GM18526 (cell line): Measurements from ENCODE around the gene ZSCAN5B.
A peak's percentile ranks its signal among the peaks of the same experiment; 100 is the strongest.

Experiments used
- POLR2A ChIP-seq: IDR thresholded peaks from 3 replicates; pipeline ENCODE4 v1.6.1; 2011; ENCODE audit not compliant: insufficient read length; ENCODE audit errors: extremely low read depth

The ZSCAN5B gene

DNA sequence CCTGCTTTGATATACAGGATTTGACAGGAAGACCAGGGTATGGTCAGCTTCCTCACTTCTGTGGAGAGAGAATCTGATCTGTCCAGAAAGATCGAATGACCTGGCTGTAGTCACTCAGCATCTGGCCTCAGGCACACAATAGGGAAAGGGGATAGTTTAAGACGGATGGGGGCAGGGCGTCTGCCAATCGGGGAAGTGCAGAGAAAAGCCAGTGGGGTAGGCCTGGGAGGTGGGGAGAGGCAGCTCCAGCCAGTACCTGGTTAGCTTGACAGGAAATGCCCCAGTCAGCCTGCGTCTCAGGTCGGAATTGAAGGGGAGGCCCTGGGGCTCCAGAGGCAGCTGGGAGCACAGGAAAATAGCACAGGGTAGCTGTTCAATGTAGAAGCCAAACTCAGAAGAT lies 44.1 kb downstream of the ZSCAN5B start:
- no peak for TF ChIP-seq POLR2A

DNA sequence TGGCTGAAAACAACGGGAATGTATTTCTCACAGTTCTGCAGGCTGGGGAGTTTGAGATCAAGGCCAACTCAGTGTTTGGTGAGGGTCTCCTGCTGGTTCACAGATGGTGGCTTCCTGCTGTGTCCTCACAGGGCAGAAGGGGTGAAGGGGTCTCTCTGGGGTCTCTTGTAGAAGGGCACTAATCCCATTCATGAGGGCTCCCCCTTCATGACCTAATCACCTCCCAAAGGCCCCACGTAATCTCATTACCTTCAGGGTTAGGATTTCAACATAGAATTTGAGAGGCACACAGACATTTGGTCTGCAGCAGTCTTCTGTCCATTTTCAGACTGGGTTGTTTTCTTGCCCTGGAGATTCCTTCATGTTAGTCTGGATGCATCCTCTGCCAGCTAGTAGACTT lies 44.9 kb downstream of the ZSCAN5B start:
- no peak for TF ChIP-seq POLR2A

DNA sequence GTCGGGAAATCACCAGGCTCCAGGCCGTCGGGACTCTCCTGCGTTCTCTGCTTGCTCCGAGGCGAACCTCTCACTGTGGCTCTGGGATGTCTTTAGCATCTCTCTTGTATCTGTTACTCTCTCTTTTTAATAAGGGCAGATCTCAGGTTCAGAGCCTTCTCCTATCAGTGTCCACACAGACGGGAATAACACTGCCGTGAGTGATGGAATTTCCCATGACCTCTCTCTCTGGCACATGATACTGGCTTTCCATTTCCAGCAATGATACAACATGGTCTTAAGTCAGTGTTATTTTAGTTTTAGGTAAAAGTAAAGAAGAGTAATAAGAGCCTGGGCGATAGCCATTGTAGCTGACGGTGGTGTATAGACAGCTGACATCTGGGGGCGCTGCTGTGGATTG lies 47.2 kb downstream of the ZSCAN5B start:
- no peak for TF ChIP-seq POLR2A

DNA sequence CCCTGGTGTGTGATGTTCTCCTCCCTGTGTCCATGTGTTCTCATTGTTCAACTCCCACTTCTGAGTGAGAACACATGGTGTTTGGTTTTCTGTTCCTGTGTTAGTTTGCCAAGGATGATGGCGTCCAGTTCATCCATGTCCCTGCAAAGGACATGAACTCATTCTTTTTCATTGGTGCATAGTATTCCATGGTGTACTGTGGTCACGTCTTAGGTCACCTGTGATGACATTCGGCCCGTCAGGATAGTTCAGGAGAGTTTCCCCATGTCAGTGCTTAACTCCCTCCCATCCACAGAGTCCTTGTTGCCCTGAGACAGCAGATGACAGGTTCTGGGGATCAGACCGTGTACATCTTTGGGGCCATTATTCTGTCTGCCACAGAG lies 47.9 kb downstream of the ZSCAN5B start:
- no peak for TF ChIP-seq POLR2A

DNA sequence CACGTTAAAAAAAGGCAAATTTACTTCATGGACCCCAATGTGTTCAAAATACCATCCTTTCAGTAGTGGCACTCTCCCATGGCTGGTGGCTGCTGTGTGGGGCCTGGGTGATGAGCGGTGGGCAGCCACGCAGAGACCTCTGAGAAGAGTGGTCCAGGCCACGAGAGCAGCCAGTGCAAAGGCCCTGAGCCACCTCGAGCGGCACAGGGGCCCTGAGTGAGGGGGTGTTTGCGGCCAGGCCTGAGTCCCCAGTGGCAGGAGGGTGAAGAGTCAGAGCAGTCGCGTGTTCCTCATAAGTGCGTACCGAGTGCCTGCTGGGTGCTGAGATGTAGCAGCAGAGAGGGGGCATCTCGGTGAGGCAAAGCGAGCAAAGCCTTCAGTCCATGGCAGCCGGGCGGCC lies 49.5 kb downstream of the ZSCAN5B start:
- no peak for TF ChIP-seq POLR2A

DNA sequence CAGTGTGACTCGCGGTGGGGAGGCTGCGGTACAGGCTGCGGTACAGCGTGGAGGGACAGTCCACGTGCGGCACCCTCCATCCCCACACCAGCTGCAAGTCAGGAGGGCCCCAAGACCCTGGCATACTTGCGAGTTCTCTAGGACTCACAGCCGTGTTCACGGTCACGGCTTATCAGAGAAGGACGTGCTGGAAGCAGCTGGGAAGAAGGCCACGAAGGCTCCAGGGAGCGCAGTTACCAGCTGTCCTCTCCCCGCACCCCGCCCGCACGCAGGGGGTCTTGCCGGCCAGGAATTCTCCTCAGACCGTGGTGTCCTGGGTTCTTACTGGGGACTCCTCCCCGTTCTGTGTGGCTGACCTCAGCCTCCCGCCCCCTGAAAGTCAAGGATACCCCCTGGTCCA lies 50.3 kb downstream of the ZSCAN5B start:
- TF ChIP-seq POLR2A, result no peak

DNA sequence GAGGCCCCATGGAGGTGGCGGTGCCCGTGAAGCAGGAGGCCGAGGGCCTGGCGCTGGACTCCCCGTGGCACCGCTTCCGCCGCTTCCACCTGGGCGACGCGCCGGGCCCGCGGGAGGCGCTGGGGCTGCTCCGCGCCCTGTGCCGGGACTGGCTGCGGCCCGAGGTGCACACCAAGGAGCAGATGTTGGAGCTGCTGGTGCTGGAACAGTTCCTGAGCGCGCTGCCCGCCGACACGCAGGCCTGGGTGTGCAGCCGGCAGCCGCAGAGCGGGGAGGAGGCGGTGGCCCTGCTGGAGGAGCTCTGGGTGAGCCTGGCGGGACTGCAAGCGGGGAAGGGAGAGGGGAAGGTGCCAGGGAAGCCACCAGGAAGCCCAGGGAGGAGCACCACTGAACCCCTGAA lies 50.7 kb downstream of the ZSCAN5B start:
- TF ChIP-seq POLR2A, result no peak

DNA sequence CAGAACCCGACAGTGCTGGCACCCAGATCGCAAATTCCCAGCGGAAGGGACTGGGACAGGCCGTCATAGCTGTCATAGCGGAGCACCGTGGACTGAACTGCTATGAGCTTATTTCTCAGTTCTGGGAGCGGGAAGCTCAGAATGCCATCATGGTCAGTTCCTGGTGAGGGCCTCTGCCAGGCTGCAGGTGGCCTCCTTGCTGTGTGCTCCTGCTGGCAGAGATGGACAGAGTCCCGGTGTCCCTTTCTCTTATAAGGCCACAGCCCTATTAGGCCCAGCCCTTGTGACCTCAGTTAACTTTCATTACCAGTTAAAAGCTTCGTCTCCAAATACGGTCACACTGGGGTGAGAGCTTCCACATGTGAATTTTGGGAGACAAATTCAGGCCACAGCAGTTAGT lies 51.9 kb downstream of the ZSCAN5B start:
- no peak for TF ChIP-seq POLR2A

DNA sequence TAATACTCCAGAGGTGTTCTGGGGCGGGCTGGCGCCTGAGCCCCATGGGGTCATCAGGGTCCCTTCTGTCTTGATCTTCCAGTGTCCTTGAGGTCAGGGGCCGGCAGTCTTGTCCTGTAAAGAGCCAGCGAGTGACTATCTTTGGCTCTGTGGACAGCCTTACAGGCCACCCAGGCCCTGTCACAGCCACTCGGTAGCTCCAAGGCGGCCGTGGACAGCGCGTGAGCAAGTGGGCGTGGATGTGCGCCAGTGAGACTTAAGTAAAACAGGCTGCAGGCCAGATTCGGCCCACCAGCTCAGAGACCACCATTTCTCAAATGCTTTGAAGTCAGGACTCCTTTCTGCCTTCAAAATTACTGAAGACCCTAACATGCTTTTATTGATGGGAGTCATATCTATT lies 52.8 kb downstream of the ZSCAN5B start:
- no peak for TF ChIP-seq POLR2A

DNA sequence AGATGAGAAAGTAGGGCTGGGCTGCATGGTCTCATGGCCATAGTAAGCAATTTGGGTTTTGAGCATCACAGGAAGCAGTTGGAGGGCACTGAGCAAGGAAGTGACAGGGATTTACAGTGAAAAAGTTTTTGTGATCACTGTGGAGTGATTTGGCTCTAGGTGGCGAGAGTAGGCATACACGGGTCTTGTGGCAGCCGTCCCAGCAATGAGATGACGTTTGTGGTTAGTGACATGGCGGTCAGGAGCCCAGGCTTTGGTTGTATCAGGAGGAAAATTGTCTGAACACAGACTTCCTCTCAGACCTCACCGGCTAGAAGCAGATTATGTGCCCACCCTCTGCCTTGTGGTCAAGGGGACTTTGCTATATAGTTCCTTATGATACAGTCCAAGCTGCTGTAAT lies 53.2 kb downstream of the ZSCAN5B start:
- TF ChIP-seq POLR2A, result no peak

DNA sequence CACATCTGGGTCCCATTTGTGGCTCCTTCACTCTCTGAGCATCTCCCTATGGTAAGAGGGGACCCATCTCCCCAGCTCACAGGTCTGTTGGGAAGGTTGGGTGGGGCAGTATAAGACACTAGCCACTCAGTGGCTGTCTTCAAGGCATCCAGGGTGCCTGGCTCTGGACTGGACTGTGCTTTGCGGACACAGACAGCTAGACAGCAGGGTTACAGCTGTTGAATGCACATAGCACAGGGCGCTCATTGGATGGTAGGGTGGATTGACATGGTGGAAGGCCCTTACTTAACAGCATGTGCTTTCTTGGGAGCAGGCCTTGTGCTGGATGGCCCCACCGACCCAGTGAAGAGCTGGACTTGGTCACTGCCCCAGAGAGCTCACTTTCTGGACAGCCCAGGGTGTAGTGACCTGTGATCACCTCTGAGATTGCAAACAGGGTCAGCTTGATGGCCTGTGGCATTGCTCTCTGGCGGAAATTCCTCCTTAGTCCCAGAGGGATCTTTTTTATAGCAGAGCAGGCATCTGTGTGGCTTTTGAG lies 54.6 kb downstream of the ZSCAN5B start:
- TF ChIP-seq POLR2A, result no peak

DNA sequence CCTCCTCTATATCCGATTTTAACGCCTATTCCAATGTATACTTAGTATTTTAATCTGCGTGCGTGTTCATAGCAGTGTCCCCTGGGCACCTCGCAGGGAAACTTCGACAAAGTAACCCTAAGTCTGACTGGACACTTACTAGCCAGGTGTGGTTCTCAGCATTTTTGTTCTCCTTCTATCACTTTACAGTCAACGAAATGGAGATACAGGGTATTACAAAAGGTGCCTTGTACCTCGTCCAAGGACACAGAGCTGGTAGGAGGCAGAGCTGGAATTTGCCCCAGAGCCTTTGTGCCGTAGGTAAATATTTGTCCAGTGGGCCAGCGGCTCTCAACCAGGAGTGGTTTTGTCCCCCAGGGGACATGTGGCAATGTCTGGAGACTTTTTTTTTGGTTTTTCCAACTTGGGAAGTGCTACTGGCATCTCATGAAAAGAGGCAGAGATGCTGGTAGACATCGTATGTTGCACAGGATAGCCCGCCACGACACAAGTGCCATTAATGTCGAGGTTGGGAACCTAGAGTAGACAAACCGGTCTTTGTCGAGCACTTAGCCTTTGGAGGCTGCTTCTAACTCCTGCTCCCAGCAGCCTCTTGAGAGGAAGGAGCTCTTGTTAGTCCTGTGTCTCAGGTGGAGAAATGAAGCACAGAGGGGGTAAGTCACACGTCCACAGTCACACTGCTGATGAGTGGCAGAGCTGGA lies 55.3 kb downstream of the ZSCAN5B start:
- no peak for TF ChIP-seq POLR2A

DNA sequence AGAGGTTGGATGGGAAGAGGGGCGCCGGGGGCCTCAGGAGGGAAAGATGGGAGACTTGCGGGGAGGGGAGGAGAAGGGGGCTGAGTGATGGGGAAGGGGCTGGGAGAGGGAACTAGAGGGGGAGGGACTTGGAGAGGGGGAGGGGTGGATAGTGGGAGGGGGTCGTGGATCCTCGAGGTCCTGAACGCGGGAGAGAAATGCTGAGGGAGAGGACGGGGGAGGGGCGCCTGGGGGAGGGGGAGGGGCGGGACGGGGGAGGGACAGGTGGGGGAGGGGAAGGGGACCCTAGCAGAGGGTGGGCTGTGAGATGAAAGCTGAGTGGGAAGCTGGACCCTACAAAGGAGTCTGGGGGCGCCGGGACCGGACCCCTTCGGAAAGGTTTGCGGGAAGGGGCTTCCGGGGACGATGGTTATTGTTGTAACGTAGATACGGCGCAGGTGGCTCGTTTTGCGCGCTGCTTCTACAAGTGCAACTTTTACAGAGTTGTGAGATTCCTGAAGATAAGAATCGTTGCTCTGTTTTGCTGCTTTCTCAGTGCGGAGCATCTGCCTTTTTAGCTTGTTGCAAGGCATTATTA lies 56.1 kb downstream of the ZSCAN5B start:
- no peak for TF ChIP-seq POLR2A

DNA sequence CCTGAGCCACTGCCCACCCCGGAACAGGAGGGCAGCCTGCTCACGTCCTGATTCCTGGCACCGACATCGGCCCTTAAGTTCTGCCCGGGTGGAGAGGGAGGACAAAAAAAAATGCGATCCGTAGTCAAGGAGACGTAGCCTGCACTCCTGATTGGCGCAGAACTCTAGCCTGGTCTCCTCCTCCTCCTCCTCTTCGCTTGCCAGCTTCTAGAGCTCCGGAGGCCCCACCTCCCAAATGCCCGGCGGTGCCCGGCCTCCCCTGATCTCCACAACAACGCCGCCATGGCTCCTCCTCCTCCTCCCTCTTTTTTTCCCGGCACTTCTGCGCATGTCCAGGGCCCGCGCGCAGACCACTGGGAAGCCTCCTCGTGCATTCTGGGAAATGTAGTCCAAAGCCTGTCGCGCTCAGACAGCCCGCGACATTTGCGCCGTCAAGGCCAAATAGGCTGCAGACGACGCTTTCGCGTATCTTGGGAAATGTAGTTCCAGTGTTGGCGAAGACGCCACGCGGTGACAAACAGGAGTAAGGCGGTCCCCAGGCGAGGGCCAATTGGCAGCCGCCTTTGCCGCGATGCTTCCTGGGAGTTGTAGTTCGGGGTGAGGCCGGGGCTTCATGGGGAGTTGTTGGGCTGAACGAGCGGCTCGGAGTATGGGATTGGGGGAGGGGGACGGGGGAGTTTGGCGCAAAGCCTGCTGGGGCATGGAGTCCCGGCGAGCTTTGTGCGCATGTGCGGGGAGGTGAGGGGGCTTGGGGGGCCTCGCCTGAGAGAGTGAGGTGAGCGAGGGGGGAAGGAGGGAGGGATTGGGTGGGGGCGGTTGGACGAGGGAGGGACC lies 56.8 kb downstream of the ZSCAN5B start, which contains the start of gene ZNF444:
TSS of gene ZNF444 (plus strand) at position 705 of the 834 bp plus-strand sequence. CDS start 5,625 bp downstream, outside the sequence.
- TF ChIP-seq POLR2A, result peak; percentile 59

DNA sequence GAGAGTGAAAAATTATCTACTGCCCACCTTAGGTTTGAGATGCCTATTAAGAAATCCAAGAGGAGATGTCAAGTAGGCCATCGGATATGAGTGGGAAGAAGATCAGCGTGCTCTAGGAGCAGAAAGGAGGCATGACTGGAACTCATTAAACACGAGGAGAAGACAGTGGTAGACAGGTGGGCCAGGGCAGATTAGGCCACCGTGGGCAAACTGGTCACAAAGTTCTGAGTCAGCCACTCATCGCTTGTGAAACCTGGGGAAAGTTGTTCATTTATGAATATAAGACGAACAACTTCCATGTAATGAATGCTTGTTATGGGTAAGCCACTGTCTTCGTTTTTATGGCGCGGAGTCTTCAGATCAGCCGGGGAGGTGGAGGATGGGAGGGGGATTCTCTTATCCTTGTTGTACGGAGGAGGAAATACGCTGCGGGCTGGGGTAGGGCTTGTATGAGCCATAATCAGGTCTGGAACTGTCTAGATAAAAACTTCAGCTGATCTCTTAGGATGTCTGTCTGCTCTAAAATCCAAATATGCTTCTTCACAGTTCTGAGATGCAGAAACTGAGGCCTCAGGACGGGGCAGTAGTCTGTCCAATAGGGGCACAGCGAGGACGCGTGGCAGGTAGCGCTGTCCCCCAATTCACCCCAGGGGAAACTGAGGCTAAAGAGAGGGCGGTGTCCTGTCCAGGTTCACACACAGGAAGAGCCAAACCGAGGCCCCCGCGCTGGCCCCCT lies 57.6 kb downstream of the ZSCAN5B start:
- TF ChIP-seq POLR2A, result no peak
